GM12878 (cell line): ENCODE results near the gene POLR3G. TPM values are rescaled to one million over a fixed set of nuclear protein-coding genes. Genes with fewer than 3 reads are reported as not detected.

Experiments
- CREM ChIP-seq: IDR thresholded peaks from 2 replicates; pipeline ENCODE4 v1.6.1; 2014; ENCODE audit warnings: antibody characterized with exemption, low read depth
- EP300 ChIP-seq, 2 experiments: fragments of 150-350 bp in 1 of 2; IDR thresholded peaks; 2 replicates each; pipeline ENCODE4 v1.6.1; 2011 to 2012; ENCODE audit warnings: low read depth in 2 of 2, low read length in 2 of 2, borderline replicate concordance in 1 of 2, improper control_type of control experiment in 1 of 2, inconsistent platforms in 1 of 2; ENCODE audit not compliant: control insufficient read depth in 1 of 2
- JUND ChIP-seq: IDR thresholded peaks from 2 replicates; pipeline ENCODE4 v1.6.1; 2012; ENCODE audit warnings: low read depth, mild to moderate bottlenecking, low read length, improper control_type of control experiment, moderate library complexity
- KDM1A ChIP-seq: fragments of 200-600 bp; sonication (generic); IDR thresholded peaks from 2 replicates; pipeline ENCODE4 v1.6.1; 2016; ENCODE audit warnings: borderline replicate concordance
- KLF5 ChIP-seq: fragments of 450-650 bp; IDR thresholded peaks from 2 replicates; pipeline ENCODE4 v1.6.1; 2014; ENCODE audit warnings: mild to moderate bottlenecking; ENCODE audit not compliant: partially characterized antibody
- LARP7 ChIP-seq: fragments of 450-650 bp; IDR thresholded peaks from 2 replicates; pipeline ENCODE4 v1.6.1; 2017; ENCODE audit warnings: mild to moderate bottlenecking
- MTA2 ChIP-seq: fragments of 450-650 bp; IDR thresholded peaks from 2 replicates; pipeline ENCODE4 v1.6.1; 2016; ENCODE audit warnings: low read depth, mild to moderate bottlenecking, moderate library complexity
- MTA3 ChIP-seq: IDR thresholded peaks from 2 replicates; pipeline ENCODE4 v1.6.1; 2012; ENCODE audit warnings: low read length, inconsistent platforms, borderline replicate concordance
- MYC ChIP-seq: IDR thresholded peaks from 2 replicates; pipeline ENCODE4 v1.6.1; 2011; ENCODE audit warnings: mild to moderate bottlenecking, low read length, moderate library complexity, inconsistent platforms; ENCODE audit not compliant: insufficient read depth, insufficient replicate concordance, insufficient read length, severe bottlenecking
- NFYA ChIP-seq: IDR thresholded peaks from 2 replicates; pipeline ENCODE4 v1.6.1; 2011; ENCODE audit warnings: low read depth, mild to moderate bottlenecking, low read length, improper control_type of control experiment, borderline replicate concordance
- NRF1 ChIP-seq: conservative IDR thresholded peaks from 2 replicates; pipeline ENCODE4 v1.6.1; 2011; ENCODE audit warnings: mild to moderate bottlenecking, low read depth, low read length, improper control_type of control experiment
- POLR2AphosphoS5 ChIP-seq: IDR thresholded peaks from 2 replicates; pipeline ENCODE4 v1.6.1; 2011; ENCODE audit warnings: mild to moderate bottlenecking, low read length, inconsistent platforms
- RUNX3 ChIP-seq: IDR thresholded peaks from 2 replicates; pipeline ENCODE4 v1.6.1; 2012; ENCODE audit warnings: low read length, inconsistent platforms
- SMC3 ChIP-seq: IDR thresholded peaks from 2 replicates; pipeline ENCODE4 v1.6.1; 2011; ENCODE audit warnings: low read length, improper control_type of control experiment, borderline replicate concordance
- SREBF2 ChIP-seq: IDR thresholded peaks from 2 replicates; pipeline ENCODE4 v1.6.1; 2012; ENCODE audit warnings: mild to moderate bottlenecking, low read length
- ZNF384 ChIP-seq: IDR thresholded peaks from 2 replicates; pipeline ENCODE4 v1.6.1; 2012; ENCODE audit warnings: low read depth, mild to moderate bottlenecking, low read length, improper control_type of control experiment, borderline replicate concordance
- ZNF622 ChIP-seq: fragments of 450-650 bp; IDR thresholded peaks from 2 replicates; pipeline ENCODE4 v1.6.1; 2017; ENCODE audit warnings: mild to moderate bottlenecking, inconsistent platforms
- polyA plus RNA-seq, 11 experiments: library from polyadenylated mRNA; depleted of rRNA in 4 of 11; unstranded in 6 of 11; stranded (reverse) in 5 of 11; fragments of >200 nt; fragmentation: Nextera tagmentation in 4 of 11; fragmentation: Illumina TruSeq in 1 of 11; extraction: Ambion mirVana in 4 of 11; extraction: Trizol in 1 of 11; gene quantifications; 1 replicate in 1 of 11; 2 replicates in 10 of 11; pipeline versions ENCODE4 v1.2.1 to v1.2.3, GENCODE V29; 2011 to 2016; ENCODE audit warnings: inconsistent platforms in 2 of 11, missing spikeins in 2 of 11, low read depth in 1 of 11
- total RNA-seq, 4 experiments: library from RNA; depleted of rRNA in 3 of 4; stranded (reverse); fragments of >200 nt in 3 of 4; fragmentation: Illumina TruSeq in 1 of 4; extraction: Trizol in 1 of 4; gene quantifications; 2 replicates each; pipeline versions ENCODE4 v1.2.1 to v1.2.3, GENCODE V29; 2013 to 2021
- TF ChIP-seq, protein P1 (sequence below): fragments of 450-650 bp; IDR thresholded peaks from 2 replicates; pipeline ENCODE4 v1.6.1; 2016; ENCODE audit warnings: mild to moderate bottlenecking, moderate library complexity, borderline replicate concordance
- TF ChIP-seq, protein P2 (sequence below): IDR thresholded peaks from 2 replicates; pipeline ENCODE4 v1.6.1; 2012; ENCODE audit warnings: low read depth, low read length, improper control_type of control experiment
- TF ChIP-seq, protein P3 (sequence below): fragments of 150-350 bp; IDR thresholded peaks from 2 replicates; pipeline ENCODE4 v1.6.1; 2014; ENCODE audit warnings: mild to moderate bottlenecking, low read depth, low read length

Gene POLR3G
- total and polyA plus RNA-seq, 10 of the 15 experiments (the other 5 are each of a cell fraction or from before 2014, with no cell fraction given) = 15.2 to 50.9 (median 27.5) TPM

DNA sequence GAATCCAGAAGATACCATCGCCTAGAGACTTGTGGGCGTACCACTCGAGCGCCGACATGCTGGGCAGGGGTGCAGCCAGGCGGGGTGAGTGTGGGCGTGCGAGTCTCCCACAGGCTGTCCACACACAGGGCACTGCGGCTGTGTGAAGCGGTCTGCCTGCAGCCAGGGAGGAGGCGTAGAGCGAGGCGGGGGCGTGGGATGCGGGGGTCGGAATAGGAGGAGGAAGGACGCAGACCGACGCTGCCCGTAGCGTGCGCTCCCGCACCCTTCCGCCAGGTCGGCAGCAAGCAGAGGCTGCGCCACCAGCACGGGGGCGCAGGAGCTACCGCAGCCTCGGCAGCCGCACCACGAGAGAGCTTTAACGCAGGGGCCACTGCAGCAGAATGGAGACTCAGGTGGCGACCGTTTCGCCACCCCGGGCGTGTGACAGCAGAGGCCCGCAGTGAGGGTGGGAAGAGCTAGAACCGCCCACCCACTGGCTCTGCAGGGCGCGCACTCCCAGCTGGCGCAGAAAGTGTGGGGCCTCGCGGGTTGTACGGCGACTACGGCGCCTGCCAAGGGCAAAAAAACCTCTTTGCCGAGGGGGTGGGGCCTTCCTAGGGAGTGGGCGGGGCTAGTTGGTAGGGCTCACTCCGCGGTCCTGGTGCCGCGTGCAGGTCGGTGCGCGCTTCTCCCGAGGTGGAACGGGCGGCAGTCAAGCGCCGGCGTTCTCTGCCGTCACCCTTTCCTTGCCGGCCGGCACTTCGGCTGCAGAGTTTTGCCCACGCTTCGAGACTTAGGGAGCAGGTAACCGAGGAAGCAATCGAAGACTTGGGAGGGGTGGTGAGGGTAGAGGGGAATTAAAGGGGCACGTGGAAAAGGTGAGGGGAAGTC lies at the start of gene POLR3G, which contains the start of gene MBLAC2 (continued):
- 0 out of 4 replicates have a peak, but pooled peaks of 1 of the 2 experiments have one; percentile 7 for TF ChIP-seq EP300 (IDR thresholded peaks at IDR 0.05; ENCODE audit: borderline replicate concordance in 1 of 2, control insufficient read depth in 1 of 2, low read depth in 2 of 2, low read length in 2 of 2)
- peak; percentile 90 for TF ChIP-seq POLR2AphosphoS5
- no peak for TF ChIP-seq SMC3
- TF ChIP-seq CREM = peak; percentile 3
- TF ChIP-seq SREBF2 = no peak
- TF ChIP-seq ZNF384 = no peak
- TF ChIP-seq KLF5 = peak; percentile 44
- TF ChIP-seq MYC = peak; percentile 82
- peak; percentile 96 for TF ChIP-seq LARP7
- TF ChIP-seq NFYA = no peak
- TF ChIP-seq, protein P1, sequence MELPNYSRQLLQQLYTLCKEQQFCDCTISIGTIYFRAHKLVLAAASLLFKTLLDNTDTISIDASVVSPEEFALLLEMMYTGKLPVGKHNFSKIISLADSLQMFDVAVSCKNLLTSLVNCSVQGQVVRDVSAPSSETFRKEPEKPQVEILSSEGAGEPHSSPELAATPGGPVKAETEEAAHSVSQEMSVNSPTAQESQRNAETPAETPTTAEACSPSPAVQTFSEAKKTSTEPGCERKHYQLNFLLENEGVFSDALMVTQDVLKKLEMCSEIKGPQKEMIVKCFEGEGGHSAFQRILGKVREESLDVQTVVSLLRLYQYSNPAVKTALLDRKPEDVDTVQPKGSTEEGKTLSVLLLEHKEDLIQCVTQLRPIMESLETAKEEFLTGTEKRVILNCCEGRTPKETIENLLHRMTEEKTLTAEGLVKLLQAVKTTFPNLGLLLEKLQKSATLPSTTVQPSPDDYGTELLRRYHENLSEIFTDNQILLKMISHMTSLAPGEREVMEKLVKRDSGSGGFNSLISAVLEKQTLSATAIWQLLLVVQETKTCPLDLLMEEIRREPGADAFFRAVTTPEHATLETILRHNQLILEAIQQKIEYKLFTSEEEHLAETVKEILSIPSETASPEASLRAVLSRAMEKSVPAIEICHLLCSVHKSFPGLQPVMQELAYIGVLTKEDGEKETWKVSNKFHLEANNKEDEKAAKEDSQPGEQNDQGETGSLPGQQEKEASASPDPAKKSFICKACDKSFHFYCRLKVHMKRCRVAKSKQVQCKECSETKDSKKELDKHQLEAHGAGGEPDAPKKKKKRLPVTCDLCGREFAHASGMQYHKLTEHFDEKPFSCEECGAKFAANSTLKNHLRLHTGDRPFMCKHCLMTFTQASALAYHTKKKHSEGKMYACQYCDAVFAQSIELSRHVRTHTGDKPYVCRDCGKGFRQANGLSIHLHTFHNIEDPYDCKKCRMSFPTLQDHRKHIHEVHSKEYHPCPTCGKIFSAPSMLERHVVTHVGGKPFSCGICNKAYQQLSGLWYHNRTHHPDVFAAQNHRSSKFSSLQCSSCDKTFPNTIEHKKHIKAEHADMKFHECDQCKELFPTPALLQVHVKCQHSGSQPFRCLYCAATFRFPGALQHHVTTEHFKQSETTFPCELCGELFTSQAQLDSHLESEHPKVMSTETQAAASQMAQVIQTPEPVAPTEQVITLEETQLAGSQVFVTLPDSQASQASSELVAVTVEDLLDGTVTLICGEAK = 0 out of 2 replicates have a peak, but pooled peaks have one; percentile 36
- peak; percentile 69 for TF ChIP-seq RUNX3
- TF ChIP-seq MTA3 = no peak; the same call in 1 of the 2 replicates
- TF ChIP-seq ZNF622 = no peak
- TF ChIP-seq MTA2 = peak; percentile 52; the same call in 1 of the 2 replicates
- TF ChIP-seq, protein P2, sequence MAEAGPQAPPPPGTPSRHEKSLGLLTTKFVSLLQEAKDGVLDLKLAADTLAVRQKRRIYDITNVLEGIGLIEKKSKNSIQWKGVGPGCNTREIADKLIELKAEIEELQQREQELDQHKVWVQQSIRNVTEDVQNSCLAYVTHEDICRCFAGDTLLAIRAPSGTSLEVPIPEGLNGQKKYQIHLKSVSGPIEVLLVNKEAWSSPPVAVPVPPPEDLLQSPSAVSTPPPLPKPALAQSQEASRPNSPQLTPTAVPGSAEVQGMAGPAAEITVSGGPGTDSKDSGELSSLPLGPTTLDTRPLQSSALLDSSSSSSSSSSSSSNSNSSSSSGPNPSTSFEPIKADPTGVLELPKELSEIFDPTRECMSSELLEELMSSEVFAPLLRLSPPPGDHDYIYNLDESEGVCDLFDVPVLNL = no peak
- no peak for TF ChIP-seq JUND
- TF ChIP-seq KDM1A = no peak
- TF ChIP-seq, protein P3, sequence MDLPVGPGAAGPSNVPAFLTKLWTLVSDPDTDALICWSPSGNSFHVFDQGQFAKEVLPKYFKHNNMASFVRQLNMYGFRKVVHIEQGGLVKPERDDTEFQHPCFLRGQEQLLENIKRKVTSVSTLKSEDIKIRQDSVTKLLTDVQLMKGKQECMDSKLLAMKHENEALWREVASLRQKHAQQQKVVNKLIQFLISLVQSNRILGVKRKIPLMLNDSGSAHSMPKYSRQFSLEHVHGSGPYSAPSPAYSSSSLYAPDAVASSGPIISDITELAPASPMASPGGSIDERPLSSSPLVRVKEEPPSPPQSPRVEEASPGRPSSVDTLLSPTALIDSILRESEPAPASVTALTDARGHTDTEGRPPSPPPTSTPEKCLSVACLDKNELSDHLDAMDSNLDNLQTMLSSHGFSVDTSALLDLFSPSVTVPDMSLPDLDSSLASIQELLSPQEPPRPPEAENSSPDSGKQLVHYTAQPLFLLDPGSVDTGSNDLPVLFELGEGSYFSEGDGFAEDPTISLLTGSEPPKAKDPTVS = no peak
- no peak for TF ChIP-seq NRF1
